ENCODE measurements around the gene CDKN2B-AS1.

GRCh38 chr9:22158271-22158670 is 163.7 kb downstream of the CDKN2B-AS1 start:
- TF ChIP-seq, protein P1, sequence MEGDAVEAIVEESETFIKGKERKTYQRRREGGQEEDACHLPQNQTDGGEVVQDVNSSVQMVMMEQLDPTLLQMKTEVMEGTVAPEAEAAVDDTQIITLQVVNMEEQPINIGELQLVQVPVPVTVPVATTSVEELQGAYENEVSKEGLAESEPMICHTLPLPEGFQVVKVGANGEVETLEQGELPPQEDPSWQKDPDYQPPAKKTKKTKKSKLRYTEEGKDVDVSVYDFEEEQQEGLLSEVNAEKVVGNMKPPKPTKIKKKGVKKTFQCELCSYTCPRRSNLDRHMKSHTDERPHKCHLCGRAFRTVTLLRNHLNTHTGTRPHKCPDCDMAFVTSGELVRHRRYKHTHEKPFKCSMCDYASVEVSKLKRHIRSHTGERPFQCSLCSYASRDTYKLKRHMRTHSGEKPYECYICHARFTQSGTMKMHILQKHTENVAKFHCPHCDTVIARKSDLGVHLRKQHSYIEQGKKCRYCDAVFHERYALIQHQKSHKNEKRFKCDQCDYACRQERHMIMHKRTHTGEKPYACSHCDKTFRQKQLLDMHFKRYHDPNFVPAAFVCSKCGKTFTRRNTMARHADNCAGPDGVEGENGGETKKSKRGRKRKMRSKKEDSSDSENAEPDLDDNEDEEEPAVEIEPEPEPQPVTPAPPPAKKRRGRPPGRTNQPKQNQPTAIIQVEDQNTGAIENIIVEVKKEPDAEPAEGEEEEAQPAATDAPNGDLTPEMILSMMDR (IDR thresholded peaks at IDR 0.05), result no peak
- TF ChIP-seq POLR2A (IDR thresholded peaks at IDR 0.05), result no peak
